H9 (cell line): ENCODE results near the gene EHHADH. TPM values are rescaled to one million over a fixed set of nuclear protein-coding genes. Genes with fewer than 3 reads are reported as not detected.

ENCODE experiments used
- DNase-seq: peaks from one replicate; pipeline ENCODE4 v3.0.0-alpha.2; 2017
- H2AFZ ChIP-seq: one replicate; pipeline ENCODE4 v1.6.1; 2013; ENCODE audit warnings: mild to moderate bottlenecking, low read length, control low read depth, moderate library complexity
- H2AK5ac ChIP-seq: 2 replicates; pipeline ENCODE4 v1.6.1; 2013; ENCODE audit warnings: low read length, control low read depth, mixed read lengths; ENCODE audit not compliant: insufficient read length
- H2BK120ac ChIP-seq: one replicate; pipeline ENCODE4 v1.6.1; 2013; ENCODE audit warnings: low read depth, mild to moderate bottlenecking, low read length, control low read depth, inconsistent platforms; ENCODE audit not compliant: poor library complexity, severe bottlenecking
- H2BK12ac ChIP-seq: 2 replicates; pipeline ENCODE4 v1.6.1; 2013; ENCODE audit warnings: low read length, control low read depth, mixed read lengths, low read depth; ENCODE audit not compliant: insufficient read length
- H2BK15ac ChIP-seq: 2 replicates; pipeline ENCODE4 v1.6.1; 2013; ENCODE audit warnings: low read depth, low read length, control low read depth
- H2BK20ac ChIP-seq: one replicate; pipeline ENCODE4 v1.6.1; 2013; ENCODE audit warnings: low read depth, mild to moderate bottlenecking, low read length, control low read depth, inconsistent platforms; ENCODE audit not compliant: poor library complexity, severe bottlenecking
- H2BK5ac ChIP-seq: 2 replicates; pipeline ENCODE4 v1.6.1; 2013; ENCODE audit warnings: low read length, control low read depth, mixed read lengths; ENCODE audit not compliant: insufficient read length
- H3K14ac ChIP-seq: 2 replicates; pipeline ENCODE4 v1.6.1; 2013; ENCODE audit warnings: low read length, control low read depth; ENCODE audit not compliant: insufficient read depth
- H3K18ac ChIP-seq: 2 replicates; pipeline ENCODE4 v1.6.1; 2013; ENCODE audit warnings: low read depth, mild to moderate bottlenecking, mixed read lengths, low read length, control low read depth; ENCODE audit not compliant: insufficient read length
- H3K23ac ChIP-seq: 2 replicates; pipeline ENCODE4 v1.6.1; 2013; ENCODE audit warnings: low read length, control low read depth, mixed read lengths, low read depth; ENCODE audit not compliant: insufficient read length
- H3K23me2 ChIP-seq: 2 replicates; pipeline ENCODE4 v1.6.1; 2013; ENCODE audit warnings: low read depth, mild to moderate bottlenecking, mixed read lengths, low read length, control low read depth; ENCODE audit not compliant: insufficient read length, poor library complexity, severe bottlenecking
- H3K27ac ChIP-seq: 2 replicates; pipeline ENCODE4 v1.5.1; 2013; ENCODE audit warnings: low read length, control low read depth, mixed read lengths, low read depth; ENCODE audit not compliant: insufficient read length
- H3K27me3 ChIP-seq: 2 replicates; pipeline ENCODE4 v1.6.1; 2013; ENCODE audit warnings: low read length, control low read depth, inconsistent platforms; ENCODE audit not compliant: insufficient read depth
- H3K4ac ChIP-seq: 2 replicates; pipeline ENCODE4 v1.6.1; 2013; ENCODE audit warnings: low read depth, mild to moderate bottlenecking, control low read depth, inconsistent platforms, low read length, moderate library complexity
- H3K4me1 ChIP-seq: 2 replicates; pipeline ENCODE4 v1.6.1; 2013; ENCODE audit warnings: low read length, control low read depth, inconsistent platforms; ENCODE audit not compliant: insufficient read depth
- H3K4me2 ChIP-seq: 2 replicates; pipeline ENCODE4 v1.6.1; 2013; ENCODE audit warnings: low read length, control low read depth, mixed read lengths; ENCODE audit not compliant: insufficient read length, insufficient read depth
- H3K56ac ChIP-seq: 2 replicates; pipeline ENCODE4 v1.6.1; 2013; ENCODE audit warnings: low read depth, mild to moderate bottlenecking, mixed read lengths, low read length, control low read depth; ENCODE audit not compliant: insufficient read length
- H3K79me1 ChIP-seq: 2 replicates; pipeline ENCODE4 v1.6.1; 2013; ENCODE audit warnings: low read depth, mild to moderate bottlenecking, moderate library complexity, low read length, control low read depth, inconsistent platforms; ENCODE audit not compliant: insufficient read depth, poor library complexity, severe bottlenecking
- H3K79me2 ChIP-seq: 2 replicates; pipeline ENCODE4 v1.6.1; 2013; ENCODE audit warnings: low read length, control low read depth, inconsistent platforms; ENCODE audit not compliant: insufficient read depth
- H3K9ac ChIP-seq: 2 replicates; pipeline ENCODE4 v1.6.1; 2013; ENCODE audit warnings: low read length, control low read depth, mixed read lengths; ENCODE audit not compliant: insufficient read length; ENCODE audit errors: extremely low read depth
- H3K9me3 ChIP-seq: one replicate; pipeline ENCODE4 v1.6.1; 2013; ENCODE audit warnings: low read depth, low read length, inconsistent platforms; ENCODE audit not compliant: control insufficient read depth
- H3T11ph ChIP-seq: one replicate; pipeline ENCODE4 v1.6.1; 2013; ENCODE audit warnings: mild to moderate bottlenecking, low read length, control low read depth, inconsistent platforms
- H4K20me1 ChIP-seq: one replicate; pipeline ENCODE4 v1.6.1; 2013; ENCODE audit not compliant: control insufficient read depth, insufficient read length, insufficient read depth
- H4K5ac ChIP-seq: 2 replicates; pipeline ENCODE4 v1.6.1; 2013; ENCODE audit warnings: low read depth, mild to moderate bottlenecking, mixed read lengths, low read length, control low read depth; ENCODE audit not compliant: insufficient read length
- H4K8ac ChIP-seq: replicated peaks from 2 replicates; pipeline ENCODE4 v1.6.1; 2013; ENCODE audit warnings: low read length, control low read depth, mixed read lengths, low read depth; ENCODE audit not compliant: insufficient read length
- H4K91ac ChIP-seq: 2 replicates; pipeline ENCODE4 v1.6.1; 2013; ENCODE audit warnings: low read depth, mild to moderate bottlenecking, moderate library complexity, mixed read lengths, low read length, control low read depth; ENCODE audit not compliant: insufficient read length
- H3K27ac Mint-ChIP-seq, 3 experiments: 2 replicates in 2 of 3; 3 replicates in 1 of 3; pipeline ENCODE4 v1.8.0; 2020 to 2021; ENCODE audit warnings: mixed read lengths in 3 of 3, mild to moderate bottlenecking in 1 of 3, moderate library complexity in 1 of 3
- H3K27me3 Mint-ChIP-seq: 2 replicates; pipeline ENCODE4 v1.8.0; 2021; ENCODE audit warnings: low read depth, mild to moderate bottlenecking, moderate library complexity, mixed read lengths
- H3K36me3 Mint-ChIP-seq, 3 experiments: 2 replicates in 2 of 3; 3 replicates in 1 of 3; pipeline ENCODE4 v1.8.0; 2020 to 2021; ENCODE audit warnings: low read depth in 3 of 3, mixed read lengths in 3 of 3; ENCODE audit not compliant: insufficient read depth in 1 of 3
- H3K4me1 Mint-ChIP-seq, 2 experiments: 2 replicates each; pipeline ENCODE4 v1.8.0; 2020; ENCODE audit warnings: mixed read lengths in 2 of 2
- H3K4me3 Mint-ChIP-seq, 2 experiments: 2 replicates in 1 of 2; 3 replicates in 1 of 2; pipeline ENCODE4 v1.8.0; 2020 to 2021; ENCODE audit warnings: mild to moderate bottlenecking in 2 of 2, mixed read lengths in 2 of 2, moderate library complexity in 1 of 2
- H3K9me3 Mint-ChIP-seq, 2 experiments: 2 replicates in 1 of 2; 3 replicates in 1 of 2; pipeline ENCODE4 v1.8.0; 2020; ENCODE audit warnings: mild to moderate bottlenecking in 2 of 2, mixed read lengths in 2 of 2, moderate library complexity in 1 of 2
- CTCF ChIP-seq: fragments of 200-600 bp; sonication (generic); conservative IDR thresholded peaks from 3 replicates; pipeline ENCODE4 v1.8.0; 2021; ENCODE audit warnings: antibody characterized with exemption, mild to moderate bottlenecking
- WGBS: extraction: QIAGEN DNeasy Blood & Tissue Kit; methylation state at CpG from one replicate; pipeline ENCODE4 v1.1.7; 2013; ENCODE audit warnings: missing lambda C conversion rate, low lambda C conversion rate, mixed read lengths; ENCODE audit not compliant: insufficient read length; ENCODE audit errors: extremely low coverage; 5-methylcytosine and 5-hydroxymethylcytosine counted together
- total RNA-seq: library from RNA; stranded (reverse); gene quantifications from 2 replicates; pipeline ENCODE4 v1.2.1, GENCODE V29; 2021

The EHHADH gene
- total RNA-seq, 1 experiment from 2014 or later, result 2.1 TPM

DNA sequence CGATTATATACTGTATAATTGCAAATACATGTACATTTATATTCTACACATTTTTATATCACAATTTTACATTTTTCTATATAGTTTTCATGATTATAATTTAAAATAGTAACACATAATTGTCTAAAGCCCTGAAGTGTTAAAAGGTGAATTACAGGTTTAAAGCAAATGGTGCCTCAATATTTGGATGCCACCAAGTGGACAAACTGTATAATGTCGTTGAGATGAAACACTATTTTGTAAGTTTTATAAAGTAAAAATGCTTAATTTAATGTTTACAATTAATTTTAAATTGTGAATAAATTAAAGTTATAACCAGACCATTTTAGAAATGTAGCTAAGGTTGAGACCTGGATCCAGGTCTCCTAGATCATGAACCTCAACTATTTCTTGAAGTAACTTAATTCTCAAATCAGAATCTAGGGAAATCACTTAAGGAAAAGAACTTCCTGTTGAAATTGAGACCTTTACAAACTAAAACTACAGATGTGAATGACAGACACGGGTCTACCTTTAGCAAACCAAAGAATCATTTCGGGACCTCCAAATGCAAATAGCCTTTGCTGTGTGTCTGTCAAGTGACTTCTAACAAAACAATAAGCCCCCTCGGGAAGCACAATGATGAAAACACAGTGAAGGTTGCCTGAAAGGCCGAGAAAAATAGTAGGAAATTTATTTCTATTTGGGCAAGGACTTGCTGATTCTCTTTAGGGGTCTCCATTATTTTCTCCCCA, 37.8 kb downstream of the EHHADH start:
- whole genome bisulfite sequencing, result no CpG with 5 or more reads among the region's 6 CpGs
- Histone ChIP-seq H4K5ac (no peak overlapping the region), H3K9ac (no peak overlapping the region), H3K4ac (no peak overlapping the region), H2BK5ac (no peak overlapping the region), H3K14ac (no peak overlapping the region), H3K23ac (no peak overlapping the region), H3K18ac (no peak overlapping the region), H3K79me2 (no peaks in the 10 kb centered on the region), H3T11ph (no peak overlapping the region), H3K23me2 (no peaks in the 10 kb centered on the region), H2BK15ac (no peak overlapping the region), H2AK5ac (no peak overlapping the region), H3K79me1 (no peaks in the 10 kb centered on the region), H2AFZ (no peak overlapping the region), H4K8ac (no peak overlapping the region), H3K4me1 (no peaks in the 10 kb centered on the region; the same call in 1 of the 2 replicates), H3K4me2 (peak overlapping the region; percentile 17), H3K56ac (no peak overlapping the region), H2BK120ac (no peak overlapping the region), H4K91ac (no peak overlapping the region), H3K27me3 (no peaks in the 10 kb centered on the region), H2BK12ac (no peak overlapping the region), H4K20me1 (no peaks in the 10 kb centered on the region), H2BK20ac (no peak overlapping the region), H3K9me3 (no peaks in the 10 kb centered on the region), H3K27ac (no peak overlapping the region)
- peaks cover 14 to 15% of the 10 kb centered on the region in 2 experiments for H3K4me1 Mint-ChIP-seq
- peak overlapping the region in 1 of 2 experiments; percentile 43; a peak in 3 of 5 replicates for H3K4me3 Mint-ChIP-seq
- peak overlapping the region in 2 of 3 experiments; percentile 21 to 96; a peak in 4 of 7 replicates for H3K27ac Mint-ChIP-seq
- no peaks in the 10 kb centered on the region for H3K9me3 Mint-ChIP-seq
- peak; percentile 74 for TF ChIP-seq CTCF
- no peaks in the 10 kb centered on the region for H3K27me3 Mint-ChIP-seq
- DNase-seq, result no peak
- H3K36me3 Mint-ChIP-seq, result no peaks in the 10 kb centered on the region
